SU-DHL-6 (cell line): ENCODE results near the gene COL4A2.

ENCODE experiments used
- H2AFZ ChIP-seq: fragments of 200-600 bp; sonication (generic); 2 replicates; pipeline ENCODE4 v1.6.1; 2014; ENCODE audit warnings: low read depth, mild to moderate bottlenecking, moderate library complexity, mixed read lengths, antibody characterized with exemption, low read length; ENCODE audit not compliant: severe bottlenecking
- H3F3A ChIP-seq: fragments of 200-600 bp; shearing (Covaris generic); 2 replicates; pipeline ENCODE4 v1.6.0; 2016; ENCODE audit warnings: antibody characterized with exemption, mild to moderate bottlenecking; ENCODE audit not compliant: insufficient read depth
- H3K27ac ChIP-seq: fragments of 200-600 bp; sonication (generic); 2 replicates; pipeline ENCODE4 v1.5.1; 2016; ENCODE audit warnings: low read depth, mild to moderate bottlenecking, low read length, moderate library complexity, mixed read lengths
- H3K27me3 ChIP-seq: fragments of 200-600 bp; sonication (generic), shearing (Covaris generic); 2 replicates; pipeline ENCODE4 v1.6.0; 2014; ENCODE audit warnings: mild to moderate bottlenecking, low read length
- H3K36me3 ChIP-seq: fragments of 200-600 bp; sonication (generic); 2 replicates; pipeline ENCODE4 v1.6.1; 2014; ENCODE audit warnings: mild to moderate bottlenecking, low read length, mixed read lengths
- H3K4me2 ChIP-seq: fragments of 300-600, 200-600 bp; shearing (Covaris generic), sonication (generic); 2 replicates; pipeline ENCODE4 v1.6.0; 2014; ENCODE audit warnings: low read length, low read depth, mild to moderate bottlenecking; ENCODE audit not compliant: poor library complexity, severe bottlenecking
- H3K4me3 ChIP-seq: fragments of 200-600 bp; sonication (generic); 2 replicates; pipeline ENCODE4 v1.5.1; 2014; ENCODE audit warnings: antibody characterized with exemption, low read length, mild to moderate bottlenecking, mixed read lengths; ENCODE audit not compliant: insufficient read depth, poor library complexity, severe bottlenecking
- H3K79me2 ChIP-seq: fragments of 200-600 bp; sonication (generic); 2 replicates; pipeline ENCODE4 v1.6.1; 2014; ENCODE audit warnings: mild to moderate bottlenecking, low read length, moderate library complexity; ENCODE audit not compliant: insufficient read depth
- H3K9ac ChIP-seq: fragments of 200-600 bp; sonication (generic); 2 replicates; pipeline ENCODE4 v1.7.0; 2014; ENCODE audit warnings: mild to moderate bottlenecking, low read length
- H3K9me2 ChIP-seq: fragments of 200-600 bp; sonication (generic); replicated peaks from 2 replicates; pipeline ENCODE4 v1.6.1; 2014; ENCODE audit warnings: low read length; ENCODE audit not compliant: insufficient read depth
- H3K9me3 ChIP-seq: fragments of 200-600 bp; sonication (generic); 2 replicates; pipeline ENCODE4 v1.6.1; 2014; ENCODE audit warnings: low read length, mixed read lengths; ENCODE audit not compliant: insufficient read depth
- H4K20me1 ChIP-seq: fragments of 200-600 bp; sonication (generic); 2 replicates; pipeline ENCODE4 v1.6.1; 2014; ENCODE audit warnings: low read depth, mild to moderate bottlenecking, antibody characterized with exemption, low read length, moderate library complexity, mixed read lengths
- CTCF ChIP-seq: fragments of 200-600 bp; sonication (generic); IDR thresholded peaks from one replicate; pipeline ENCODE4 v1.5.1; 2017; ENCODE audit warnings: antibody characterized with exemption, mild to moderate bottlenecking, low read length, moderate library complexity; ENCODE audit not compliant: insufficient read depth, poor library complexity, severe bottlenecking
- EZH2phosphoT487 ChIP-seq: fragments of 200-600 bp; sonication (generic), shearing (Covaris generic); conservative IDR thresholded peaks from 2 replicates; pipeline ENCODE4 v1.6.1; 2018; ENCODE audit warnings: mild to moderate bottlenecking, antibody characterized with exemption, low read length, moderate library complexity, mixed read lengths

COL4A2 gene

GRCh38 chr13:110426735-110427134 is 119.7 kb downstream of the COL4A2 start:
- no peaks in the 10 kb centered on the region for H3K79me2 ChIP-seq
- H3K27ac ChIP-seq = no peak overlapping the region
- H3K9me3 ChIP-seq = no peaks in the 10 kb centered on the region
- no peaks in the 10 kb centered on the region for H3K9me2 ChIP-seq
- no peak overlapping the region for H2AFZ ChIP-seq
- H3K9ac ChIP-seq = no peak overlapping the region
- H3K4me2 ChIP-seq = no peak overlapping the region
- TF ChIP-seq CTCF (no peak), EZH2phosphoT487 (no peak)
- H3F3A ChIP-seq = no peaks in the 10 kb centered on the region
- H3K27me3 ChIP-seq = no peaks in the 10 kb centered on the region
- H3K36me3 ChIP-seq = no peaks in the 10 kb centered on the region
- no peak overlapping the region for H3K4me3 ChIP-seq
- H4K20me1 ChIP-seq = no peaks in the 10 kb centered on the region

GRCh38 chr13:110428313-110428712 is 121.2 kb downstream of the COL4A2 start:
- TF ChIP-seq CTCF = no peak
- TF ChIP-seq EZH2phosphoT487 = no peak
- Histone ChIP-seq H3K4me3 (no peak overlapping the region), H3K27me3 (no peaks in the 10 kb centered on the region), H3K36me3 (no peaks in the 10 kb centered on the region), H3K4me2 (no peak overlapping the region), H4K20me1 (no peaks in the 10 kb centered on the region), H3K27ac (no peak overlapping the region), H3F3A (no peaks in the 10 kb centered on the region), H2AFZ (no peak overlapping the region), H3K79me2 (no peaks in the 10 kb centered on the region), H3K9me2 (no peaks in the 10 kb centered on the region), H3K9ac (no peak overlapping the region), H3K9me3 (no peaks in the 10 kb centered on the region)

- H3F3A ChIP-seq = no peaks in the 10 kb centered on the region
- H3K4me3 ChIP-seq = no peak overlapping the region
- TF ChIP-seq EZH2phosphoT487 (no peak), CTCF (no peak)
- H3K79me2 ChIP-seq = no peaks in the 10 kb centered on the region
- H3K9me3 ChIP-seq = no peaks in the 10 kb centered on the region
- no peaks in the 10 kb centered on the region for H4K20me1 ChIP-seq
- H3K36me3 ChIP-seq = no peaks in the 10 kb centered on the region
- no peak overlapping the region for H3K27ac ChIP-seq
- H3K4me2 ChIP-seq = no peak overlapping the region
- no peak overlapping the region for H2AFZ ChIP-seq
- H3K9ac ChIP-seq = no peak overlapping the region
- H3K27me3 ChIP-seq = no peaks in the 10 kb centered on the region
- no peaks in the 10 kb centered on the region for H3K9me2 ChIP-seq
Measured at GRCh38 chr13:110430391-110431336, 123.6 kb downstream of the COL4A2 start.
